ENCODE results near the gene FYCO1. TPM values are rescaled to one million over a fixed set of nuclear protein-coding genes. Genes with fewer than 3 reads are reported as not detected.

Gene FYCO1
- total and polyA plus RNA-seq, 10 of the 15 experiments (the other 5 are each of a cell fraction or from before 2014, with no cell fraction given) = 1.5 to 8.4 (median 6.5) TPM

DNA sequence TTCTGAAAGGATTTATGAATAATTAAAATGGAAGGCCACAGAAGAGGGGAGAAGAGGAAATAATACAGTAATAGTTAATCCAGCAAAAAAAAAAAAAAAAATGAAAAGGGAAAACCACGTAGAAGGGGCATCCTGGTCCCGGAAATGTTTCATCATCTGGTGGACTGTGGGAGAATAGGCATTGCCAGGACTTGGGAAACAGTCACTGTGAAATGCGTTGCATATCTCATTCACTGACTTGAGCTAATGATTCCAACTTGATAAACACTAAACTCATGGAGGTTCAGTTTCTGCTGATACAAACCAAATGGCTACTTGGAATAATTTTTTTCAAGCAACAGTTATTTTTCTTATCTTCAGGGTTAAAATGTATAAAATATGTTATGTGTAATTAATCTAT is 28.5 kb upstream of the FYCO1 start:
- 33% methylated on average over 3 of the region's 3 CpGs for WGBS (ENCODE audit: insufficient coverage, insufficient replicate concordance, low lambda C conversion rate, missing lambda C conversion rate)
- Histone ChIP-seq H3K27me3 (replicated peaks in 1 of 2; ENCODE audit: control insufficient read depth in 2 of 2, insufficient read depth in 2 of 2, low read length in 1 of 2) (no peaks in the 10 kb centered on the region), H3K4me3 (no peak overlapping the region), H3K9ac (ENCODE audit: control insufficient read depth, insufficient read depth, low read length) (no peak overlapping the region), H3K4me1 (ENCODE audit: control insufficient read depth, insufficient read depth, low read length) (peaks cover 6% of the 10 kb centered on the region), H3K79me2 (ENCODE audit: control insufficient read depth, insufficient read depth, low read length) (no peaks in the 10 kb centered on the region), H3K27ac (ENCODE audit: control insufficient read depth, insufficient read depth) (no peak overlapping the region), H3K9me3 (replicated peaks; ENCODE audit: control insufficient read depth, insufficient read depth, low read length) (peaks cover 7% of the 10 kb centered on the region), H2AFZ (ENCODE audit: control insufficient read depth, low read depth, low read length) (no peak overlapping the region), H3K4me2 (ENCODE audit: control insufficient read depth, insufficient read depth) (no peak overlapping the region), H4K20me1 (ENCODE audit: control insufficient read depth, insufficient read depth) (no peaks in the 10 kb centered on the region), H3K36me3 (ENCODE audit: control insufficient read depth in 2 of 2, insufficient read depth in 2 of 2, low read length in 1 of 2) (no peaks in the 10 kb centered on the region)
- ChIA-PET SMC1A (ENCODE audit: uncharacterized antibody, unreplicated experiment) (no interaction called here), CTCF (no interaction called here), RAD21 (ENCODE audit: unreplicated experiment) (no interaction called here), POLR2A (interaction anchor here (0.7 kb wide), 1 partner anchor 49 kb away, joined by 7 read pairs; no protein-coding TSS in a partner anchor)
- DNase-seq (ENCODE audit: low read depth, low spot score) (no peak), FAIRE-seq (no peak), ATAC-seq (no peak)
- in situ Hi-C loops (cut with MboI) = no loop called here
- BruUV-seq (replicated peaks) = no TSS peak
- TF ChIP-seq, protein P1, sequence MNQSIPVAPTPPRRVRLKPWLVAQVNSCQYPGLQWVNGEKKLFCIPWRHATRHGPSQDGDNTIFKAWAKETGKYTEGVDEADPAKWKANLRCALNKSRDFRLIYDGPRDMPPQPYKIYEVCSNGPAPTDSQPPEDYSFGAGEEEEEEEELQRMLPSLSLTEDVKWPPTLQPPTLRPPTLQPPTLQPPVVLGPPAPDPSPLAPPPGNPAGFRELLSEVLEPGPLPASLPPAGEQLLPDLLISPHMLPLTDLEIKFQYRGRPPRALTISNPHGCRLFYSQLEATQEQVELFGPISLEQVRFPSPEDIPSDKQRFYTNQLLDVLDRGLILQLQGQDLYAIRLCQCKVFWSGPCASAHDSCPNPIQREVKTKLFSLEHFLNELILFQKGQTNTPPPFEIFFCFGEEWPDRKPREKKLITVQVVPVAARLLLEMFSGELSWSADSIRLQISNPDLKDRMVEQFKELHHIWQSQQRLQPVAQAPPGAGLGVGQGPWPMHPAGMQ (IDR thresholded peaks at IDR 0.05; ENCODE audit: borderline replicate concordance) = no peak
- TF ChIP-seq TARDBP (IDR thresholded peaks at IDR 0.05; ENCODE audit: borderline replicate concordance) = no peak
- TF ChIP-seq NR2F1 (conservative IDR thresholded peaks at IDR 0.05) = no peak
- TF ChIP-seq RFX5 (IDR thresholded peaks at IDR 0.05; ENCODE audit: low read depth, low read length) = no peak
- TF ChIP-seq, protein P2, sequence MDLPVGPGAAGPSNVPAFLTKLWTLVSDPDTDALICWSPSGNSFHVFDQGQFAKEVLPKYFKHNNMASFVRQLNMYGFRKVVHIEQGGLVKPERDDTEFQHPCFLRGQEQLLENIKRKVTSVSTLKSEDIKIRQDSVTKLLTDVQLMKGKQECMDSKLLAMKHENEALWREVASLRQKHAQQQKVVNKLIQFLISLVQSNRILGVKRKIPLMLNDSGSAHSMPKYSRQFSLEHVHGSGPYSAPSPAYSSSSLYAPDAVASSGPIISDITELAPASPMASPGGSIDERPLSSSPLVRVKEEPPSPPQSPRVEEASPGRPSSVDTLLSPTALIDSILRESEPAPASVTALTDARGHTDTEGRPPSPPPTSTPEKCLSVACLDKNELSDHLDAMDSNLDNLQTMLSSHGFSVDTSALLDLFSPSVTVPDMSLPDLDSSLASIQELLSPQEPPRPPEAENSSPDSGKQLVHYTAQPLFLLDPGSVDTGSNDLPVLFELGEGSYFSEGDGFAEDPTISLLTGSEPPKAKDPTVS (IDR thresholded peaks at IDR 0.05; ENCODE audit: low read depth, low read length) = no peak
- no peak for TF ChIP-seq ZNF384 (IDR thresholded peaks at IDR 0.05; ENCODE audit: borderline replicate concordance, low read depth, low read length)
- no peak for TF ChIP-seq BCL11A (IDR thresholded peaks at IDR 0.05; ENCODE audit: low read depth, low read length)
- TF ChIP-seq ZNF207 (IDR thresholded peaks at IDR 0.05; ENCODE audit: borderline replicate concordance) = no peak
- no peak for TF ChIP-seq POLR2AphosphoS2 (IDR thresholded peaks at IDR 0.05; ENCODE audit: low read depth, low read length)
- no peak for TF ChIP-seq IRF4 (IDR thresholded peaks at IDR 0.05; ENCODE audit: low read depth, low read length)
- TF ChIP-seq EGR1 (IDR thresholded peaks at IDR 0.05; ENCODE audit: borderline replicate concordance in 1 of 2, low read depth in 2 of 2, low read length in 2 of 2) = no peak
- TF ChIP-seq, protein P3, sequence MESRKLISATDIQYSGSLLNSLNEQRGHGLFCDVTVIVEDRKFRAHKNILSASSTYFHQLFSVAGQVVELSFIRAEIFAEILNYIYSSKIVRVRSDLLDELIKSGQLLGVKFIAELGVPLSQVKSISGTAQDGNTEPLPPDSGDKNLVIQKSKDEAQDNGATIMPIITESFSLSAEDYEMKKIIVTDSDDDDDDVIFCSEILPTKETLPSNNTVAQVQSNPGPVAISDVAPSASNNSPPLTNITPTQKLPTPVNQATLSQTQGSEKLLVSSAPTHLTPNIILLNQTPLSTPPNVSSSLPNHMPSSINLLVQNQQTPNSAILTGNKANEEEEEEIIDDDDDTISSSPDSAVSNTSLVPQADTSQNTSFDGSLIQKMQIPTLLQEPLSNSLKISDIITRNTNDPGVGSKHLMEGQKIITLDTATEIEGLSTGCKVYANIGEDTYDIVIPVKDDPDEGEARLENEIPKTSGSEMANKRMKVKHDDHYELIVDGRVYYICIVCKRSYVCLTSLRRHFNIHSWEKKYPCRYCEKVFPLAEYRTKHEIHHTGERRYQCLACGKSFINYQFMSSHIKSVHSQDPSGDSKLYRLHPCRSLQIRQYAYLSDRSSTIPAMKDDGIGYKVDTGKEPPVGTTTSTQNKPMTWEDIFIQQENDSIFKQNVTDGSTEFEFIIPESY (IDR thresholded peaks at IDR 0.05) = no peak
- TF ChIP-seq IKZF2 (IDR thresholded peaks at IDR 0.05) = no peak
- no peak for TF ChIP-seq CBFB (IDR thresholded peaks at IDR 0.05; ENCODE audit: low read depth)
- intact Hi-C loops (cut with micrococcal nuclease; ENCODE audit: unreplicated experiment) = no loop called here

Measured in GM12878 (cell line).